Lung (tissue), 12 donors: Measurements from ENCODE around the gene RERE. TPM values are rescaled to one million over a fixed set of nuclear protein-coding genes. Genes with fewer than 3 reads are reported as not detected.

ENCODE experiments used
- ATAC-seq: fragments of 200-7000 bp; cut with Tn5 transposase; one replicate; pipeline ENCODE4 v1.9.1; 2020; ENCODE audit warnings: moderate number of reproducible peaks; ENCODE audit not compliant: insufficient read depth, low FRiP score
- DNase-seq, 3 donors: peaks; one replicate each; pipeline ENCODE4 v3.0.0-alpha.2; 2013 to 2017
- H3K27ac ChIP-seq, 2 donors: one replicate each; pipeline ENCODE4 v1.5.1; 2013; ENCODE audit warnings: mild to moderate bottlenecking in 2 of 2, moderate library complexity in 2 of 2, control low read depth in 1 of 2, inconsistent platforms in 1 of 2, low read depth in 1 of 2, low read length in 1 of 2
- H3K27me3 ChIP-seq, 3 donors: one replicate each; pipeline ENCODE4 v1.5.1; 2013; ENCODE audit warnings: low read length in 2 of 3; ENCODE audit not compliant: control insufficient read depth in 3 of 3, insufficient read depth in 3 of 3
- H3K36me3 ChIP-seq, 4 donors: one replicate each; pipeline ENCODE4 v1.5.1; 2013; ENCODE audit warnings: low read length in 4 of 4, mild to moderate bottlenecking in 1 of 4, moderate library complexity in 1 of 4; ENCODE audit not compliant: control insufficient read depth in 4 of 4, insufficient read depth in 4 of 4
- H3K4me1 ChIP-seq, 5 donors: one replicate each; pipeline ENCODE4 v1.5.1; 2013; ENCODE audit warnings: low read length in 5 of 5, mild to moderate bottlenecking in 2 of 5, moderate library complexity in 1 of 5; ENCODE audit not compliant: control insufficient read depth in 5 of 5, insufficient read depth in 5 of 5
- H3K4me3 ChIP-seq: one replicate; pipeline ENCODE4 v1.5.1; 2013; ENCODE audit warnings: mild to moderate bottlenecking, control low read depth, moderate library complexity
- H3K9ac ChIP-seq, 2 donors: one replicate each; pipeline ENCODE4 v1.5.1; 2013; ENCODE audit warnings: low read length in 2 of 2, control low read depth in 1 of 2; ENCODE audit not compliant: insufficient read depth in 1 of 2
- H3K9me3 ChIP-seq, 4 donors: one replicate each; pipeline ENCODE4 v1.5.1; 2013; ENCODE audit warnings: low read length in 3 of 4, mild to moderate bottlenecking in 1 of 4, moderate library complexity in 1 of 4; ENCODE audit not compliant: control insufficient read depth in 4 of 4, insufficient read depth in 3 of 4
- CTCF ChIP-seq: IDR thresholded peaks from 2 replicates; pipeline ENCODE4 v1.5.1; 2012; ENCODE audit warnings: mild to moderate bottlenecking; ENCODE audit errors: control extremely low read depth, extremely low read depth
- WGBS, 2 donors: extraction: QIAGEN DNeasy Blood & Tissue Kit; methylation state at CpG; one replicate each; pipeline ENCODE4 v1.1.7; 2013; 5-methylcytosine and 5-hydroxymethylcytosine counted together
- polyA plus RNA-seq, 2 donors: library from polyadenylated mRNA; stranded (reverse); fragments of 200-250 nt; gene quantifications; one replicate each; pipeline ENCODE4 v1.2.1, GENCODE V29; 2013
- total RNA-seq, 2 donors: library from RNA; depleted of rRNA in 1 of 2; stranded (reverse); fragments of >200 nt in 1 of 2; gene quantifications; one replicate each; pipeline ENCODE4 v1.2.1, GENCODE V29; 2014 to 2021
- donor health status: control.
- donor health status: control.
- donor health status: Bipolar disorder and iron deficiency.
- donor health status: healthy.
- donor health status: DM: yes; HTN: yes; CAD: no.

RERE gene
- total and polyA plus RNA-seq, 4 donors = 21.7 to 207 (median 57.5) TPM

GRCh38 chr1:8660411-8660828, 157.0 kb downstream of the RERE start:
- DNase-seq = peak; percentile 55 to 74 (median 72)
- no peak overlapping the region for H3K4me3 ChIP-seq
- H3K9ac ChIP-seq = peak overlapping the region in 1 of 2 donors; percentile 65
- peak; percentile 25 for ATAC-seq
- peaks cover 0 to 3% (median 1%) of the 10 kb centered on the region in 4 donors for H3K36me3 ChIP-seq
- H3K27me3 ChIP-seq = no peaks in the 10 kb centered on the region
- no peaks in the 10 kb centered on the region for H3K9me3 ChIP-seq
- H3K27ac ChIP-seq = peak overlapping the region; percentile 51 to 85
- TF ChIP-seq CTCF = no peak
- H3K4me1 ChIP-seq = peaks cover 17 to 48% (median 36%) of the 10 kb centered on the region in 5 donors
- 28 to 37% methylated on average over 5 of the region's 5 CpGs for WGBS, 2 donors

- Histone ChIP-seq H3K27me3 (no peaks in the 10 kb centered on the region), H3K9ac (no peak overlapping the region), H3K27ac (no peak overlapping the region), H3K9me3 (no peaks in the 10 kb centered on the region), H3K4me1 (peaks cover 16 to 40% (median 35%) of the 10 kb centered on the region in 5 donors), H3K36me3 (peaks cover 0 to 3% (median 1%) of the 10 kb centered on the region in 4 donors), H3K4me3 (no peak overlapping the region)
- DNase-seq = no peak
- no peak for ATAC-seq
- TF ChIP-seq CTCF = no peak
These were observed 157.8 kb downstream of the RERE start for GRCh38 chr1:8659593-8659992.

DNA sequence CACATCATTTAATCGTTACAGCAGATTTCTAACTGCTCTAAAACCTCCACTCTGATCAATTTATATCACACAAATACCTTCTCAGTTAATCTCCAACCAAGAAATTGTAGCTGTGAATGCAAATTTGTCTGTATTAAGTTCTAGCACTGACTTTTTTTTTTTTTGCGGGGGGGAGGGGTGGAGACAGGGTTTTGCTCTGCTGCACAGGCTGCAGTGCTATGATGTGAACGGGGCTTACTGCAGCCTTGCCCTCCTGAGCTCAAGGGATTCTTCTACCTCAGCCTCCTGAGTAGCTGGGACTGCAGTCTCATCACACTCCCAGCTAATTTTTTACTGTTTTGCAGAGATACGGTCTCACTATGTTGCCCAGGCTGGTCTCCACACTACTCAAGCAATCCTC, 163.6 kb downstream of the RERE start:
- Histone ChIP-seq H3K27me3 (no peaks in the 10 kb centered on the region), H3K9ac (no peak overlapping the region), H3K4me3 (no peak overlapping the region), H3K27ac (no peak overlapping the region), H3K9me3 (no peaks in the 10 kb centered on the region), H3K4me1 (peaks cover 3 to 18% (median 13%) of the 10 kb centered on the region in 5 donors), H3K36me3 (peaks cover 0 to 3% (median 2%) of the 10 kb centered on the region in 4 donors)
- no peak for DNase-seq
- WGBS, 2 donors = 90 to 93% methylated on average over 4 of the region's 4 CpGs
- ATAC-seq = no peak
- no peak for TF ChIP-seq CTCF

DNA sequence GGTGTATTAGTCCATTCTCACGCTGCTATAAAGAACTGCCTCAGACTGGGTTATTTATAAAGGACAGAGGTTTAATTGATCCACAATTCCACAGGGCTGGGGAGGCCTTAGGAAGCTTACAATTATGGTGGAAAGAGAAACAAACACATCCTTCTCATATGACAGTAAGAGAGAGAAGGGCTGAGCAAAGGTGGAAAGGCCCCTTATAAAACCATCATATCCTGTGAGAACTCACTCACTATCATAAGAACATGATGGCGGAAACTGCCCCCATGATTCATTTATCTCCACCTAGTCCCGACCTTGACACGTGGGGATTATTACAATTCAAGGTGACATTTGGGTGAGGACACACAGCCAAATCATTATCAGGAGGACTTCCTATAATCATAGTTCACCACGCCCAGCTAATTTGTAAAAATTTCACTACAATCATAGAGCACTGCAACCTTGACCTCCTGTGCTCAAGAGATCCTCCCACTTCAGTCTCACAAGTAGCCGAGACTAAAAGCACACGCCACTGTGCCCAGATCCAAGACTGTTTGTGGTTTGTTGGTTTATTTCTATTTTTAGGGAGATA, 164.9 kb downstream of the RERE start:
- peaks cover 0 to 3% (median 2%) of the 10 kb centered on the region in 4 donors for H3K36me3 ChIP-seq
- DNase-seq = no peak
- no peak overlapping the region for H3K4me3 ChIP-seq
- TF ChIP-seq CTCF = no peak
- H3K9me3 ChIP-seq = no peaks in the 10 kb centered on the region
- ATAC-seq = no peak
- H3K9ac ChIP-seq = peak overlapping the region in 1 of 2 donors; percentile 1
- WGBS, 2 donors = 53 to 72% methylated on average over 7 of the region's 7 CpGs
- no peaks in the 10 kb centered on the region for H3K27me3 ChIP-seq
- H3K4me1 ChIP-seq = peaks cover 6 to 22% (median 13%) of the 10 kb centered on the region in 5 donors
- H3K27ac ChIP-seq = peak overlapping the region in 1 of 2 donors; percentile 71
